Forelimb muscle (tissue), 1 donor: ENCODE results near the gene TNPO3. TPM values are rescaled to one million over a fixed set of nuclear protein-coding genes. Genes with fewer than 3 reads are reported as not detected.
"Not testable (repeated sequence)": the region's sequence is repeated elsewhere in the genome, so short reads cannot be mapped to it uniquely, and the experiment has no call there.

Experiments
- DNase-seq: peaks from one replicate; pipeline ENCODE4 v3.0.0-alpha.2; 2013; ENCODE audit warnings: low read depth
- polyA plus RNA-seq: library from polyadenylated mRNA; unstranded; fragments of 120-200 nt; gene quantifications from one replicate; pipeline ENCODE4 v1.2.1, GENCODE V29; 2013; ENCODE audit not compliant: insufficient read length

Gene TNPO3
- polyA plus RNA-seq, 1 donor = 30.5 TPM

- no peak for DNase-seq
Measured at GRCh38 chr7:128961030-128961659, 93.8 kb downstream of the TNPO3 start.

GRCh38 chr7:128959296-128959695, 95.6 kb downstream of the TNPO3 start:
- DNase-seq = no peak

- no peak for DNase-seq
Measured at GRCh38 chr7:128955981-128956380, 98.9 kb downstream of the TNPO3 start.

GRCh38 chr7:128954830-128955802, 99.8 kb downstream of the TNPO3 start:
- DNase-seq = peak; percentile 14

- no peak for DNase-seq
Measured at GRCh38 chr7:128954150-128954549, 100.8 kb downstream of the TNPO3 start.

- no peak for DNase-seq
Measured at GRCh38 chr7:128951296-128951695, 103.6 kb downstream of the TNPO3 start.

GRCh38 chr7:128948976-128949760, 105.7 kb downstream of the TNPO3 start:
- no peak for DNase-seq

- DNase-seq = no peak
Measured at GRCh38 chr7:128948312-128948973, 106.5 kb downstream of the TNPO3 start.

- DNase-seq = no peak
Measured at GRCh38 chr7:128947854-128948253, 107.1 kb downstream of the TNPO3 start.

- DNase-seq = no peak
Measured at GRCh38 chr7:128946936-128947830, 107.7 kb downstream of the TNPO3 start.

- DNase-seq = no peak
Measured at GRCh38 chr7:128945668-128946366, 109.1 kb downstream of the TNPO3 start.

GRCh38 chr7:128944487-128945236, 110.2 kb downstream of the TNPO3 start:
- DNase-seq = no peak

- DNase-seq = not testable (repeated sequence)
Measured at GRCh38 chr7:128943251-128943650, 111.7 kb downstream of the TNPO3 start.

GRCh38 chr7:128941946-128942526, 112.9 kb downstream of the TNPO3 start:
- no peak for DNase-seq

GRCh38 chr7:128941323-128941890, 113.5 kb downstream of the TNPO3 start:
- DNase-seq = no peak

GRCh38 chr7:128940494-128941322, 114.2 kb downstream of the TNPO3 start:
- DNase-seq = no peak

- no peak for DNase-seq
Measured at GRCh38 chr7:128939861-128940410, 115.0 kb downstream of the TNPO3 start.
